GM19239 (cell line): ENCODE results near the gene REC8.

Source experiments
- DNase-seq: peaks from one replicate; pipeline ENCODE4 v3.0.0; 2011; ENCODE audit warnings: low spot score; ENCODE audit not compliant: insufficient read length
- FAIRE-seq: peaks from 2 replicates; lab custom pipeline; 2011; peaks lifted over from hg19 to GRCh38; lab: Jason Lieb, UNC

REC8 gene

GRCh38 chr14:24155100-24155499 lies 16.8 kb upstream of the REC8 start:
- DNase-seq (no peak), FAIRE-seq (no peak)

- FAIRE-seq (no peak), DNase-seq (no peak)
Measured at GRCh38 chr14:24156840-24157239, 15.0 kb upstream of the REC8 start.

GRCh38 chr14:24157331-24157730 lies 14.5 kb upstream of the REC8 start:
- FAIRE-seq (no peak), DNase-seq (no peak)

GRCh38 chr14:24159777-24160498 lies 11.9 kb upstream of the REC8 start:
- FAIRE-seq = no peak

GRCh38 chr14:24160499-24160849 lies 11.4 kb upstream of the REC8 start:
- no peak for DNase-seq
- no peak for FAIRE-seq

More at GRCh38 chr14:24159777-24160498, 11.9 kb upstream of the REC8 start:
- no peak for DNase-seq

GRCh38 chr14:24160850-24161804 lies 10.8 kb upstream of the REC8 start, which contains the start of gene IRF9:
TSS of gene IRF9 (plus strand) at chr14:24161265. CDS start at chr14:24162145, 880 bp downstream.
- FAIRE-seq (peak; percentile 99), DNase-seq (peak; percentile 83)

GRCh38 chr14:24162093-24162492 lies 9.8 kb upstream of the REC8 start:
- DNase-seq = no peak
- FAIRE-seq = no peak

- DNase-seq (no peak), FAIRE-seq (no peak)
Measured at GRCh38 chr14:24164518-24164991, 7.3 kb upstream of the REC8 start.

GRCh38 chr14:24165785-24166184 lies 6.1 kb upstream of the REC8 start:
- no peak for FAIRE-seq

GRCh38 chr14:24167469-24168114 lies 4.3 kb upstream of the REC8 start:
- FAIRE-seq = no peak
- no peak for DNase-seq

More at GRCh38 chr14:24165785-24166184, 6.1 kb upstream of the REC8 start:
- DNase-seq = no peak

GRCh38 chr14:24172261-24172860 lies 481 bp downstream of the REC8 start:
- FAIRE-seq (no peak), DNase-seq (no peak)

- FAIRE-seq (no peak), DNase-seq (no peak)
Measured at GRCh38 chr14:24172871-24173281, 996 bp downstream of the REC8 start.

GRCh38 chr14:24176599-24176998 lies 4.7 kb downstream of the REC8 start:
- DNase-seq (no peak), FAIRE-seq (no peak)

GRCh38 chr14:24177041-24177825 lies 5.4 kb downstream of the REC8 start:
- FAIRE-seq = no peak
- no peak for DNase-seq

GRCh38 chr14:24177891-24178290 lies 6.0 kb downstream of the REC8 start:
- no peak for DNase-seq
- FAIRE-seq = no peak

GRCh38 chr14:24178399-24179178 lies 6.7 kb downstream of the REC8 start:
- FAIRE-seq (no peak), DNase-seq (no peak)

- no peak for DNase-seq
- FAIRE-seq = no peak
Measured at GRCh38 chr14:24179294-24179960, 7.5 kb downstream of the REC8 start.
